ENCODE measurements around the gene STBD1. TPM values are rescaled to one million over a fixed set of nuclear protein-coding genes. Genes with fewer than 3 reads are reported as not detected.

Gene STBD1
- total and polyA plus RNA-seq, 2 experiments from 2014 or later: 10.3 to 10.6 TPM

DNA sequence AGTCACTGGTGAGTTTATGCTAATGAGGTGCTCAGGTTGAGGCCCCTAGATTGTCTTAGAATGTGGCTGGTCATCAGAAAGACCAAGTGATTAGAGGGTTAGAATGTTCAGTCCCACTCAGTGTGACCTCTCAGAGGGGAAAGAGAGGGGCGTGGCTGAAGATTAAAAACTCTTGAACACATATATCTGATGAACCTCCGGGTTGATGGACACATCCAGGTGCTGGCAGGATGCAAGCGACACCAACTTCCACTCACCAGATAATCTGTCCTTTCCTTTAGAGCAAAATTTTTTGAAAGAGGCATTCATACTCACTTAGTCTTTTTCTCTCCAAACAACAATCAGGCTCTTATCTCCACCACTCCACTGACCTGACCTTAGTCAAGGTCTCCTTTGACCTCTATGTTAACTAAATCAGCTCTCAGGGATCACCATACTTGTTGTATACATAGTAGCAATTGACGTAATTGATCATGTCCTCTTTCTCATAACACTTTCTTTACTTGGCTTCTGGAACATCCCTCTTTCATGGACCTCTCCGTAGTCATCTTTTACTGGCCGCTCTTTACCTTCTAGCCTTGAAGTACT is 40.8 kb upstream of the STBD1 start:
- H3K36me3 ChIP-seq (ENCODE audit: low read depth): no peaks in the 10 kb centered on the region
- H3K9me3 ChIP-seq (ENCODE audit: low read depth): no peaks in the 10 kb centered on the region
- no peaks in the 10 kb centered on the region for H3F3A ChIP-seq (ENCODE audit: insufficient read depth)
- TF ChIP-seq EZH2 (IDR thresholded peaks at IDR 0.05; ENCODE audit: insufficient read depth, poor library complexity, severe bottlenecking) (no peak), EZH2phosphoT487 (IDR thresholded peaks at IDR 0.05; ENCODE audit: insufficient read depth, low read depth) (no peak)
- no peak for DNase-seq
- no peaks in the 10 kb centered on the region for H4K20me1 ChIP-seq (ENCODE audit: insufficient read depth)
- H3K9me2 ChIP-seq (ENCODE audit: insufficient read depth): no peaks in the 10 kb centered on the region
- H3K79me2 ChIP-seq (ENCODE audit: insufficient read depth): no peaks in the 10 kb centered on the region
- in situ Hi-C loops (cut with MboI): no loop called here
- H3K27me3 ChIP-seq (replicated peaks; ENCODE audit: insufficient read depth): peaks cover 11% of the 10 kb centered on the region; the same call in 1 of the 2 replicates
- H3K4me2 ChIP-seq (ENCODE audit: unreplicated experiment): no peak overlapping the region
- H3K27ac ChIP-seq: no peak overlapping the region
- H2AFZ ChIP-seq: no peak overlapping the region
- 61 to 62% methylated on average over 6 of the region's 6 CpGs for WGBS, 2 experiments (ENCODE audit: low coverage in 1 of 2, low lambda C conversion rate in 2 of 2, missing lambda C conversion rate in 2 of 2)
- H3K4me3 ChIP-seq: no peak overlapping the region
- no peak overlapping the region for H3K9ac ChIP-seq
- H3K4me1 ChIP-seq (ENCODE audit: insufficient read depth): no peaks in the 10 kb centered on the region

DNA sequence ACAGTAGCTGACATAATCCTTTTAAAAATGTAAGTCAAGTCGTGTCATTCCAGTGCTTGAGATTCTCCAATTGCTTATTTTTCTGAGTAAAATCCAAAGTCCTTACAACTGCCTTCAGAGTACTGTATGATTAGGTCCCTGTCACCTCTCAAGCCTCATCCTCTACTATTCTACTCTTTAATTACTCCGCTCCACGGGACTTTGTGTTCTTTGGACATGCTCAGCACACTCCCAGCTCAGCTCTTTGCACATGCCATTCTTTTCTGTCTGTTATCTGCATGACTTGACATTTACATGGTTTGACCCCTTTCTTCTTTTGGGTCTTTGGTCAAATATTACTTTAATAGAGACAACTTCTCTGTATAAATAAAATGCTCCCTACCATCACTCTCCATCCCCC is 39.9 kb upstream of the STBD1 start:
- Histone ChIP-seq H3F3A (ENCODE audit: insufficient read depth) (no peaks in the 10 kb centered on the region), H3K9me2 (ENCODE audit: insufficient read depth) (no peaks in the 10 kb centered on the region), H3K79me2 (ENCODE audit: insufficient read depth) (no peaks in the 10 kb centered on the region), H3K4me3 (no peak overlapping the region), H4K20me1 (ENCODE audit: insufficient read depth) (no peaks in the 10 kb centered on the region), H3K4me2 (ENCODE audit: unreplicated experiment) (no peak overlapping the region), H3K27ac (no peak overlapping the region), H3K9ac (no peak overlapping the region), H3K36me3 (ENCODE audit: low read depth) (no peaks in the 10 kb centered on the region), H3K4me1 (ENCODE audit: insufficient read depth) (no peaks in the 10 kb centered on the region), H3K27me3 (replicated peaks; ENCODE audit: insufficient read depth) (peaks cover 11% of the 10 kb centered on the region; the same call in 1 of the 2 replicates), H2AFZ (no peak overlapping the region), H3K9me3 (ENCODE audit: low read depth) (no peaks in the 10 kb centered on the region)
- TF ChIP-seq EZH2phosphoT487 (IDR thresholded peaks at IDR 0.05; ENCODE audit: insufficient read depth, low read depth): no peak
- no peak for TF ChIP-seq EZH2 (IDR thresholded peaks at IDR 0.05; ENCODE audit: insufficient read depth, poor library complexity, severe bottlenecking)
- WGBS, 2 experiments (ENCODE audit: low coverage in 1 of 2, low lambda C conversion rate in 2 of 2, missing lambda C conversion rate in 2 of 2): 62 to 63% methylated on average over 3 of the region's 3 CpGs
- DNase-seq: no peak
- in situ Hi-C loops (cut with MboI): no loop called here

DNA sequence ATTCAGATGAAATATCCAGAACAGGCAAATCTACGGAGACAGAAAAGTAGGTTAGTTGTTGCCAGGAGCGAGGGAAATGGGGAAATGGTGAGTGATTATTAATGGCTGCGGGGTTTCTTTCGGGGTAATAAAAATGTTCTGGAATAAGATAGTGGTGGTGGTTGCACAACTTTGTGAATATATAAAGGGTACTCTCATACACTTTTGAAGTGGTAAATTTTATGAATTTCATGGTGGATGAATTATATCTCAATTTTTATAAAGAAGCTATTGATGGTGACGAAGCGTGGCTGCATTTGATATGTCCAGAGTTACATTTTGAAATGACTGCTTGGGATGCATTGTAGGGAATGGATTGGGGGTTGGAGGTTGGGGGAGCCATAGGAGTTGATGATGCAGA is 38.7 kb upstream of the STBD1 start:
- 67 to 68% methylated on average over 6 of the region's 6 CpGs for WGBS, 2 experiments (ENCODE audit: low coverage in 1 of 2, low lambda C conversion rate in 2 of 2, missing lambda C conversion rate in 2 of 2)
- DNase-seq: no peak
- H3K4me1 ChIP-seq (ENCODE audit: insufficient read depth): no peaks in the 10 kb centered on the region
- peaks cover 7% of the 10 kb centered on the region; the same call in 1 of the 2 replicates for H3K27me3 ChIP-seq (replicated peaks; ENCODE audit: insufficient read depth)
- TF ChIP-seq EZH2phosphoT487 (IDR thresholded peaks at IDR 0.05; ENCODE audit: insufficient read depth, low read depth) (no peak), EZH2 (IDR thresholded peaks at IDR 0.05; ENCODE audit: insufficient read depth, poor library complexity, severe bottlenecking) (no peak)
- no peaks in the 10 kb centered on the region for H4K20me1 ChIP-seq (ENCODE audit: insufficient read depth)
- no peaks in the 10 kb centered on the region for H3F3A ChIP-seq (ENCODE audit: insufficient read depth)
- H3K9me2 ChIP-seq (ENCODE audit: insufficient read depth): no peaks in the 10 kb centered on the region
- no peak overlapping the region for H2AFZ ChIP-seq
- in situ Hi-C loops (cut with MboI): no loop called here
- H3K9me3 ChIP-seq (ENCODE audit: low read depth): no peaks in the 10 kb centered on the region
- no peak overlapping the region for H3K9ac ChIP-seq
- H3K36me3 ChIP-seq (ENCODE audit: low read depth): no peaks in the 10 kb centered on the region
- H3K27ac ChIP-seq: no peak overlapping the region
- H3K4me2 ChIP-seq (ENCODE audit: unreplicated experiment): no peak overlapping the region
- no peak overlapping the region for H3K4me3 ChIP-seq
- H3K79me2 ChIP-seq (ENCODE audit: insufficient read depth): no peaks in the 10 kb centered on the region

DNA sequence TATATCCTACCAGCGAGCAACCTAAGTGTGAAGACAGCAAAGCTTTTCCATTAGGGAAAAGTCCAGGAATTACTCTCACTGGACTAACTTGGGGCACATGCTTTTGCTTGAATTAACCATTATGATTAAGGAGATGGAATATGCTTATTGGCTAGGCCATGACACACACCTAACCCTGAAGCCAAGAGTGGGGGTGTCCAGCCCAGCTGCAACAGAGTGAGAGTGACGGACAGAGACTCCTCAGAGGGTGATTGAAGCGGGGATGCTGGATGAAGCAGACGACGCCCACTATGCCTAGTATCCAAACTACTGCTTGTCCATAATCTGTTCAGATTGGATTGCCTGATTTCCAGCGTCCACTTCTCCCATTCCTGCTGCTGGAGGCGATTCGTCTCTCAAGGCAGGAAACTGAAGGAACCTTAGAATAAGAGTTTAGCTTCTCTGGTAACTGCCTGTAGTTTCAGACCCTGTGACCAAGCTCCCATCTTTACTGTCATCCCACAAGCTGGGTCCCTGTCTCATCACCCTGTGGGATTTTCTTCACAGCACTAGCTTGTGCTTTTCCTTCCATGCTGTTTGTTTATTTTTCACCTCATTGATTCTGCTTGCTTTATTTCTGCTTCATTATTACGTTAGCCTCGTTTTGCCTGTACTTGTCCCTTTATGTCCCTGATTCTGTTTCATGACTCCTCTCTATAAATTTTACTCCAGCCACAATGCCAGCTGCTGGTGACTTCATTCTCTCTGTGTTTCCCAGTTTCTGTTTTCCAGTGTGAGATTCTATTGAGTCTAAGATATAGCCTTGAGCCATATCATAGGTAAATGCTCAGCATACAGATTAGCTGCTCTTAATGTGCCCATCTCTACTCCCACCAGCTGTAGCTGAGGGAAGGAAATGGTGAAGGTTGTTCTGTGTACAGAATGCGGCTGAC is 36.0 kb upstream of the STBD1 start:
- in situ Hi-C loops (cut with MboI): no loop called here
- Histone ChIP-seq H3K9me2 (ENCODE audit: insufficient read depth) (no peaks in the 10 kb centered on the region), H3K79me2 (ENCODE audit: insufficient read depth) (no peaks in the 10 kb centered on the region), H2AFZ (no peak overlapping the region), H3K4me2 (ENCODE audit: unreplicated experiment) (no peak overlapping the region), H3K27ac (no peak overlapping the region), H3K4me3 (no peak overlapping the region), H3K9ac (no peak overlapping the region), H3F3A (ENCODE audit: insufficient read depth) (no peaks in the 10 kb centered on the region), H3K9me3 (ENCODE audit: low read depth) (no peaks in the 10 kb centered on the region), H3K4me1 (ENCODE audit: insufficient read depth) (no peaks in the 10 kb centered on the region), H3K27me3 (replicated peaks; ENCODE audit: insufficient read depth) (peaks cover 7% of the 10 kb centered on the region; the same call in 1 of the 2 replicates), H4K20me1 (ENCODE audit: insufficient read depth) (no peaks in the 10 kb centered on the region), H3K36me3 (ENCODE audit: low read depth) (no peaks in the 10 kb centered on the region)
- DNase-seq: no peak
- TF ChIP-seq EZH2 (IDR thresholded peaks at IDR 0.05; ENCODE audit: insufficient read depth, poor library complexity, severe bottlenecking): no peak
- no peak for TF ChIP-seq EZH2phosphoT487 (IDR thresholded peaks at IDR 0.05; ENCODE audit: insufficient read depth, low read depth)
- WGBS, 2 experiments (ENCODE audit: low coverage in 1 of 2, low lambda C conversion rate in 2 of 2, missing lambda C conversion rate in 2 of 2): 64 to 66% methylated on average over 11 of the region's 11 CpGs
